CD1c-positive myeloid dendritic cell (primary cell): ENCODE data around the gene MRGPRD.
A peak's percentile ranks its signal among the peaks of the same experiment; 100 is the strongest.

Experiments
- DNase-seq: peaks from one replicate; pipeline ENCODE4 v3.0.0-alpha.2; 2016; ENCODE audit errors: extremely low spot score

MRGPRD gene

DNA sequence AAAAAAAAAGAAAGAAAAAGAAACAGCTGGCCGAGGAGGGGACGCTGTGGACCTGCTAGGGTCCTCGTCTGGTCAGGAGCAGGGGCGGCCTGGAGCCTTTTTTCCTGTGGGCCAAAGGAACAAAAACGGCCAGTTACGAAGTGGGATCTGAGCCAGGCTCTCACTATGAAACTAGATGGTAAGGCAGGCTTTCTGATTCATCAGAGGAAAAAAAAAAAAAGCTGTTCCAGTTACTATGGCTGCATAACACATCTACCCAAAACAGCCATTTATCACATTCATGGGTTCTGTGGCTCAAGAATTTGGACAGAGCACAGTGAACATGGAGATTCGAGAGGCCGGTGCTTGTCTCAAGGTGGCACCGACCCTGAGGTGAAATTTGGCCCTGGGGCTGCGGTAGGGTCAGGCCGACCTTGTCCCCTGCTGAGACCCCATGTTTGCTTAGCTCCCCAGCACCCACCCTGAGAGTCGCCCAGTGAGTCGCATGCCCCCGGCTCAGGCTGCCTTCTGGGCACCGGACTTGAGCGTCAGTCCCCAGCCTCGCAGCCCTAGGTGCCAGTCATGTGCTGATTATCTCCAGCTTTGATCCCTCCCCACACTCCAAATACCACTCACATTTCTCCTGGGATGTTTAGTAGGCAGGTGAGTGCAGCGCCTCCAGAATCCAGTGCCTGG lies 34.2 kb downstream of the MRGPRD start:
- DNase-seq, result peak; percentile 43

DNA sequence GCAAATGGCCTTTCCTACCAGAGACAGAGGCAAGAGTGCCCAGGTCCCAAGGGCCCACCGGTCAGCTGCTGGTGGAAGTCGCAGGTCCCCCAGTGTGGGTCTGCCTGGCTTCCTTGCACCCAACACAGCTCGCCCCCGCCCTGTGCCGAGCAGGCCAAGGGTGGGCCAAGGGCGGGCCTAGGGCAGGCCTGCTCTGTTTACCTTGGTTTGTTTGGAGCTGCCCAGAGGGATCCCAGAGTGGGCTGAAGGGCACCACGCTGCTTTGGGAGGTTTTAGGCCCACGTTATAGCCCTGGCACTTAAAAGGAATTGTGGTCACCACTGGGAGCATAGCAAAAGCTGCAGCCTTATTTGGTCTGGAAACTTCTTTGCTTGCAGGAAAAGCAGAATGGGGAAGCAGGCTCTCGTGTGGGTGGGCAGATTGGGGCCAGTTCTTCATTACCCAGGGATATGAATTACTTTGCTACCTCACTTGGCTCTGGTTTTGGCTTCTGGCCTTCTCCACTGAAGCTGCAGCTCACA lies 38.0 kb downstream of the MRGPRD start:
- peak; percentile 92 for DNase-seq

DNA sequence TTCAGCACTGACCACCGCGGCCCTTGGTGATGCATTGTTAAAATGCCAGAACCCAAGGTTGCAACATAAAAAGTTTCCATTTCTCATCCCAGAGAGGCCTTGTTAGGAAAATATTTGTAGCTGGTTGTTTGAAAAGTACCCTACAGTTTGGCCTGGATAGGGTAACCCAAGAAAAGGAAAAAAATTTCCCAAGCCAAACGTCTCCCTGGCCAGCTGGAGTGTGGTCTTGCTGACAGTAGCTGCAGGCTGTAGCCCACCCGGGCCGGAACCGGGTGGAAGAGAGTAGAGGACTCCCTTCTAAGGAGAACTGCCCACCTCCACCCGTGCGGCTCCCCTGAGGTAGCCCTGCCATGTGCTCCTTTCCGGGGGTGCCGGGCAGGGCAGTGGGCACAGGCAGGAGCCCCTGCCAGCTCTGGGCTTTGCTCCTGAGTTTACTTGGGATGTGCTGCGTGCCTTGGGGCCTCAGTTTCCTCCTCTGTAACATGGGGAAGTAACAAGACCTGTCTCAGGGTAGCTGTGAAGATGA lies 38.6 kb downstream of the MRGPRD start:
- DNase-seq, result no peak

- no peak for DNase-seq
These were observed 39.3 kb downstream of the MRGPRD start for GRCh38 chr11:68941324-68942094.

DNA sequence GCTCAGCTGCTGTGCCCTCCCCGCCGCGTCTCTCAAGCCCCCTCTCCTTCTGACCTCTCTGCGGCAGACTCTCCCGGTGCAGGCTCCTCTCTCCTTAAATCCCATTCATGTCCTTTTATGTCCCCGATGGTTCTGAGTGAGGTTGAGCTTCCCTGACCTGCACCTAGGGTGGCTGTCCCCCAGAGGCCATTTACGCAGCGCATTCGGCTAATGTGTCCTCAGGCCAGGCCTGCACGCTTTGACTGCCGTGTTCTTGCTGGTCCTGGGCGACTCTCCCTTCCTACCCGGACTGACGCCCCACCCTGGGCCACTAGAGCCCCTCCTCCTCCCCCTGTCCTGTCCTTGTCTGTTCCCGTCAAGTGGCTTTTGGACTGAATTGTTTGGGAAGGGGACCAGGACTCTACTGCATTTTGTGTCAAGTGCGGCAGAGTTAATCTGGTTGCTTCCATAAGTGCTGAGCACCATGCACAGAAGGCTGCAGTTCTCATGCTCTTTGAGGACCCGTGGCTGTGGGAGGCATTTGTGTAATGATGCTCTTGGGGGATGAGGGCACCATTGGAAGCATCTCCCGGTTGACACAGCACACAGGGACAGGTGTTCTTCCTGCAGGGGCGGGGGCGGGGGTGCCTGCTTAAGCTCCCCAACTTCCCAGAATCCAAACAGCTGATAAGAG lies 40.0 kb downstream of the MRGPRD start:
- no peak for DNase-seq

- peak; percentile 33 for DNase-seq
These were observed 40.9 kb downstream of the MRGPRD start for GRCh38 chr11:68939583-68940555.

DNA sequence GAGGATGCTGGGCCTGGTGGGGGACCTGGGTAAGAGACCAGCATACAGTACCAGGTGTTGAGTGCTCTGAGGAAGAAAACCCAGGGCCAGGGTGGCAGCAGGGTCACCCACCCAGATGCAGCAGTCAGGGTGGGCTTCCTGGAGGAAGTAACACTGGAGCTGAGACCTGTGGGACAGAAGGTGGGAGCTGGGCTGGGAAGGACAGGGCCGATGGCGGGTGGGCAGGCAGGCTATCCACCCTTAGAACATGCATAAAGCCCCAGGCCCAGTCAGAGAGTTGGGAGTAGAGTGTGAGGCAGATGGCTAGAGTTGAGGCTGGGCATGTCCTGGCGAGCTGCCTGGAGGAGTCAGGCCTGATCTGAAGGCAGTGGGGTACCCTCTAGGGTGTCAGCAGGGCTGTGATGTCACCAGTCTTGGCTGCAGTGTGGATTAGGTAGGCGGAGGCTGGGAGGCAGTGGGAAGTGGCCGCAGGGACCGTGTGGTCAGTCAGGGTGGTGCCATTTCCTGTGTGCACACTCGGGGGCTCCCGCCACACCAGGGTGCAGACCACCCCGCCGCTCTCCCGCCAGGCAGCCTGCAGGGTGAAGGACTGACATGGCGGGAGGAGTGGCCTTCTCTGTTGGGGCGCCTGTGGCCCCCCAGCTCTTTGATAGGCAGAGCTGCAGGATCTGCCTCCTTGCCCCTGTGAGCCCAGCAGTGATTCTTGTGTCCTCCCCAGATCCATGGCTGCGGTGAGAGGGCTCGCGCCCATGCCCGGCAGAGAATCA lies 41.8 kb downstream of the MRGPRD start:
- no peak for DNase-seq

DNA sequence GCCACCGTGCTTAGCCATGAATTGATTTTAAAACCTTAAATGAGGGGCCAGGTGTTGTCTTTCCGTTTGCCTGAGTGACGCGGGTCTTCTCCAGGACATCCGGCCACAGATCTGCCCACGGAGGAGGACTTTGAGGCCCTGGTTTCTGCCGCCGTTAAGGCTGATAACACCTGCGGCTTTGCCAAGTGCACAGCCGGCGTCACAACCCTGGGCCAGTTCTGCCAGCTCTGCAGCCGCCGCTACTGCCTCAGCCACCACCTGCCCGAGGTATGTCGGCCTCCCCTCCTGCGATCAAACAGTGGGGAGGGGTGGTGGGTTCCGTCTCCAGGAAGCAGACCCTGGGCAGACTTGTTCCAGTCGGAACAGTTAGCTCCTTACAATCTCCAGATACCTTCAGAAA lies 42.7 kb downstream of the MRGPRD start:
- no peak for DNase-seq

- no peak for DNase-seq
These were observed 43.8 kb downstream of the MRGPRD start for GRCh38 chr11:68936676-68937620.

DNA sequence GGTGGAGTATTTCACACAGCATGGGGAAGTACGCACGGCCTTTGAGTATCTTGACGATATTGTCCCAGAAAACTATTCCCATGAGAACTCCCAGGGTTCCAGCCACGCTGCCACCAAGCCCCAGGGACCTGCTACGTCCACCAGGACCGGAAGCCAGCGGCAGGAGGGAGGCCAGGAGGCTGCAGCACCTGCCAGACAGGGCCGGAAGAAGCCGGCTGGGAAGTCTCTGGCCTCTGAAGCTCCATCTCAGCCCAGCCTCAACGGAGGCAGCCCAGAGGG lies 44.5 kb downstream of the MRGPRD start:
- no peak for DNase-seq

DNA sequence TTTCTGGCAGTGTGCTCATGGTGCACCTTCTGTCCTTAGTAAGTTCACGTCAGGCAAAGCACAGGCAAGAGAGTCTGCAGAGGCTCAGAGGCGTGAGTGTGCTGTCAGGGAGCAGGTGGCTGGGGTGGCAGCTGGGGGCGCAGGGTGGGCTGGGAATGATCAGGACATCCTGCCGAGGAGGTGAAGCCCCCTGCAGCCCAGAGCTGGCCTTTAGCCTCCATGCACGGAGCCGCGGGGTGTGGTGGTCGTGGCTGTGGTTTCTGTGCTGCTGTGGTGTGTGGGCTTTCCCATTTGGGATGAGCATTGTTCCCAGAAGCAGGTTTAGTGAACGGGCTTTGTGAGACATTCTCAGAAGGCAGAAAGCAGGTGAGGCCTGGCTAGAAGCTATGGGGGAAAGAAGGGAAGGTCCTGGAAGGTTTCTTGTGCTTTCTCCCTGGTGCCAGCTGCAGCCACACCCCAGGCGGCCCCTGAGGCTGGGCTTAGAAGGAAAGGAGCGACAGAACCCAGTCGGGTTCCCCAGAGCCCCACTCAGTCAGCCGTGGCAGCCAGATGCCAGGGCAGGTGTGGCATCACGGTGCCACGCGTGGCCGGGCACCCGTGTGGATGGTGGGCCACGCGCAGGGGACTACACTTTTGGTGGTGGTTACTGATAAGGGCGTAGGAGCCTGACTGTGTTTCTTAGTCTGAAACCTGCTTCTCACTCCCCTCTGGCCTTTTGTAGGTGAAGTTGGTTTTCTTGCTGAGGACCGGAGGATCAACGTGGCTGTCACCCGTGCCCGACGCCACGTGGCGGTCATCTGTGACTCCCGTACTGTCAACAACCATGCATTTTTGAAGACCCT lies 45.0 kb downstream of the MRGPRD start:
- DNase-seq, result no peak

GRCh38 chr11:68935066-68935465 lies 45.7 kb downstream of the MRGPRD start:
- DNase-seq, result no peak

DNA sequence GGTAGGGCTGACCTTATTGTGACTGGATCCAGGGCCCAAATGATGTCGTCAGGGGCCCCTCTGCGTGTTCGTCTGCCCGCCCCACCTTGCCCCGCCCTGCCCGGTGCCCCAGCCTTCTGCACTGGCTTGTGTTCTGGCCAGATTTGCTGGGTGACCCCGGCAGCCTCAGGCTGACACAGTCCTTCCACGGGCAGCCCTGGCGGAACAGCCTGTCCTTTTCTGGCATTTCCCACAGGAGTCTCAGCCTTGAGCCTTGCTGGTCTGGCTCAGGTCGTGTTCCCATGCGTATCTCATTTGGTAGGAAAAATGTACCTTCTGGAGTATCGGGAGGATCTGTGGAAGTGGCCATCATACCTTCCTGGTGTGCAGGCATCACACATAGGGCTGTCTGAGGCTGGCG lies 46.1 kb downstream of the MRGPRD start:
- no peak for DNase-seq

GRCh38 chr11:68934321-68934645 lies 46.5 kb downstream of the MRGPRD start:
- no peak for DNase-seq

- DNase-seq, result no peak
These were observed 47.0 kb downstream of the MRGPRD start for GRCh38 chr11:68933605-68934320.

DNA sequence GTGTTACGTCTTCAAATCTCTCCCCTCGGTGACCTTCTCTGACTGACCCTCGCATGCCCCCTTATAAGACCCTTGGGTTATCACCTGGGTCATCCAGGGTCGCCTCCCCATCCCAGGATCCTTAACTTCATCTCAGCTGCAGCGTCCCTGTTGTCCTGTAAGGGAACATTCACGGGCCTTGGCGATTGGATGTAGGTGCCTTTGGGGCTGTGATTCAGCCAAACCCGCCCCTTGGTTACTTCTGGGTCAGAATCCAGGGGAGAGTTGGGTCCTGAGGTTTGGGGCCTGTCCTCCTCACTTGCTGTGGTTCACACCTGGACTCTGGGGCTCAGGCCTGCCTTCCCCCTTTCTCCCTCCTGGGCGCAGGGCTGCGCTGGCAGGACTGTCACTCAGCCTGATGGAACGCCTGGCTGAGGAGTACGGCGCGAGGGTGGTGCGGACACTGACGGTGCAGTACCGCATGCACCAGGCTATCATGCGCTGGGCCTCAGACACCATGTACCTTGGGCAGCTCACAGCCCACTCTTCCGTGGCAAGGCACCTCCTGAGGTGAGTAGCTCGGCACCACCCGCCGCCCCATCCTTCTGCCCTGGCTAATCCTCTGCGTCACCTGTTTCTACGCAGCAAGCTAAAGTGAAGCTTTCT lies 47.7 kb downstream of the MRGPRD start:
- no peak for DNase-seq

DNA sequence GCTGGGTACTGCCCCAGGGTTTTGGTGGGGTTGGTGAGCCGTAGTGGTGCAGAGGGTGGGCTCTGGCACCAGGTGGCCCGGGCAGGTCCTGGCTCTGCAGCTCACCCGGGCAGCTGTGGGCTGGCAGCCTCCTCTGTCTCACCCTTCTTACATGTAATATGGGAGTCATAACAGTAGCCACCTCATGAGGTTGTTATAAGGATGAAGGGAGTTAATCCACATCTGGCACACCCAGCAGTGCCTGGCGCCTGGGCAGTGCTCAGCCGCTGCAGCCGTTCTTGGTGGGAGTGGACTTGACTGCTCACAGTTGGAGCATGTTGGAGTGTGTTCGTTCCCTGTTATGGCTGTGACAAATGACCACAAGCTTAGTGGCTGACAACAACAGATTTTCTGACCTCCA lies 48.4 kb downstream of the MRGPRD start:
- DNase-seq, result no peak

DNA sequence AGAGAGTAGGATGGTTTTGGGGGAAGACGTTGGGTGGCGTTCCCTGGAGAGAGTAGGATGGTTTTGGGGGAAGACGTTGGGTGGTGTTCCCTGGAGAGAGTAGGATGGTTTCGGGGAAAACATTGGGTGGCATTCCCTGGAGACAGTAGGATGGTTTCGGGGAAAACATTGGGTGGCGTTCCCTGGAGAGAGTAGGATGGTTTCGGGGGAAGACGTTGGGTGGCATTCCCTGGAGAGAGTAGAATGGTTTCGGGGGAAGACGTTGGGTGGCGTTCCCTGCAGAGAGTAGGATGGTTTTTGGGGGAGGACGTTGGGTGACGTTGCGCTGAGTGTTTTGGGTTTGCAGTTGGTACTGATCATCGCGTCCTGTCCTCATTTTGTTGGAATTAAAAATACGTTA lies 48.9 kb downstream of the MRGPRD start:
- no peak for DNase-seq
